Measurements from ENCODE around the gene GJC2. TPM values are rescaled to one million over a fixed set of nuclear protein-coding genes. Genes with fewer than 3 reads are reported as not detected.

GJC2 gene
- polyA plus RNA-seq, 3 donors, result 0.15 TPM; not detected in 2

Small RNA genes lying within 50 kb of the gene (small RNA-seq; reads per million reads assigned to genes)
- not detected for gene AL359510.1 (ENCODE audit: insufficient read length, low read depth)

Other genes starting within 250 kb of the GJC2 start
- not detected for gene WNT9A, start 202.0 kb upstream of the GJC2 start, polyA plus RNA-seq
- gene WNT3A, start 142.9 kb upstream of the GJC2 start, polyA plus RNA-seq, result not detected
- 100 to 1,000 TPM; 580 to 789 (median 603) TPM for gene ARF1, start 67.2 kb upstream of the GJC2 start, polyA plus RNA-seq
- gene C1orf35, start 46.6 kb upstream of the GJC2 start, polyA plus RNA-seq, result 10 to 100 TPM in 2 of 3 donors, 1 to 10 TPM in 1; 6.9 to 34.2 (median 10.6) TPM
- 100 to 1,000 TPM in 2 of 3 donors, 10 to 100 TPM in 1; 99.8 to 277 (median 104) TPM for gene MRPL55, start 40.6 kb upstream of the GJC2 start, polyA plus RNA-seq
- 100 to 1,000 TPM; 262 to 391 (median 316) TPM for gene GUK1, start 9.7 kb upstream of the GJC2 start, polyA plus RNA-seq
- gene IBA57, start 15.9 kb downstream of the GJC2 start, polyA plus RNA-seq, result 1 to 10 TPM; 1.6 to 2.1 (median 1.7) TPM
- 1 to 10 TPM in 1 of 3 donors, under 1 TPM in 2; 0.57 to 1.5 (median 0.76) TPM for gene OBSCN, start 58.1 kb downstream of the GJC2 start, polyA plus RNA-seq

Data from CD14-positive monocyte (primary cell).